ENCODE measurements around the gene PASD1. TPM values are rescaled to one million over a fixed set of nuclear protein-coding genes. Genes with fewer than 3 reads are reported as not detected.

PASD1 gene
- total RNA-seq, 1 experiment from 2014 or later: not detected

DNA sequence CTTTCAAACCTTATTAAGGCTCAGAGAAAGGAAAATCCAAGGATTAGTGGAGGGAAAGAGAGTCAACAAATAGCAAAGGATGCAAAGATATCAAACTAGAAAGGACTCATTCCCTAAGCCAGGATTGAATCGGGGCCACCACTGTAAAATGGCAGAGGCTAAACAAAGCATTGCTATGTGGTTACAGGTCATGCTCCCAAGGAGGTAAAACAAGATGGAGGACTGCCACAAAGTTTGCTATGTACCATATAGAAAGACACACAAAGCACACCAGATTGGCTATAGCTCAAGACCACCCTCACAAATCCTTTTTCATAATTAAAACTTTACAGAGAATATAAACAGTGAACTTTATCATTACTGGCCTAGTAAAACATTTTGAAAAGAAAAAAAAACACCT, 25.9 kb upstream of the PASD1 start:
- intact Hi-C loops (cut with micrococcal nuclease; ENCODE audit: unreplicated experiment) (no loop called here), in situ Hi-C loops (cut with HindIII; ENCODE audit: low pct_unique_long_range_greater_than_20kb, low sequenced_read_pairs) (no loop called here)
- TF ChIP-seq SIN3A (IDR thresholded peaks at IDR 0.05; ENCODE audit: borderline replicate concordance, insufficient read depth, low read depth, low read length) (no peak), TCF7L2 (IDR thresholded peaks at IDR 0.05; ENCODE audit: low read depth, low read length) (no peak), POLR2AphosphoS5 (IDR thresholded peaks at IDR 0.05; ENCODE audit: low read depth, low read length) (no peak)
- TF ChIP-seq, protein P1, sequence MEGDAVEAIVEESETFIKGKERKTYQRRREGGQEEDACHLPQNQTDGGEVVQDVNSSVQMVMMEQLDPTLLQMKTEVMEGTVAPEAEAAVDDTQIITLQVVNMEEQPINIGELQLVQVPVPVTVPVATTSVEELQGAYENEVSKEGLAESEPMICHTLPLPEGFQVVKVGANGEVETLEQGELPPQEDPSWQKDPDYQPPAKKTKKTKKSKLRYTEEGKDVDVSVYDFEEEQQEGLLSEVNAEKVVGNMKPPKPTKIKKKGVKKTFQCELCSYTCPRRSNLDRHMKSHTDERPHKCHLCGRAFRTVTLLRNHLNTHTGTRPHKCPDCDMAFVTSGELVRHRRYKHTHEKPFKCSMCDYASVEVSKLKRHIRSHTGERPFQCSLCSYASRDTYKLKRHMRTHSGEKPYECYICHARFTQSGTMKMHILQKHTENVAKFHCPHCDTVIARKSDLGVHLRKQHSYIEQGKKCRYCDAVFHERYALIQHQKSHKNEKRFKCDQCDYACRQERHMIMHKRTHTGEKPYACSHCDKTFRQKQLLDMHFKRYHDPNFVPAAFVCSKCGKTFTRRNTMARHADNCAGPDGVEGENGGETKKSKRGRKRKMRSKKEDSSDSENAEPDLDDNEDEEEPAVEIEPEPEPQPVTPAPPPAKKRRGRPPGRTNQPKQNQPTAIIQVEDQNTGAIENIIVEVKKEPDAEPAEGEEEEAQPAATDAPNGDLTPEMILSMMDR (IDR thresholded peaks at IDR 0.05): no peak
- TF ChIP-seq, protein P2, sequence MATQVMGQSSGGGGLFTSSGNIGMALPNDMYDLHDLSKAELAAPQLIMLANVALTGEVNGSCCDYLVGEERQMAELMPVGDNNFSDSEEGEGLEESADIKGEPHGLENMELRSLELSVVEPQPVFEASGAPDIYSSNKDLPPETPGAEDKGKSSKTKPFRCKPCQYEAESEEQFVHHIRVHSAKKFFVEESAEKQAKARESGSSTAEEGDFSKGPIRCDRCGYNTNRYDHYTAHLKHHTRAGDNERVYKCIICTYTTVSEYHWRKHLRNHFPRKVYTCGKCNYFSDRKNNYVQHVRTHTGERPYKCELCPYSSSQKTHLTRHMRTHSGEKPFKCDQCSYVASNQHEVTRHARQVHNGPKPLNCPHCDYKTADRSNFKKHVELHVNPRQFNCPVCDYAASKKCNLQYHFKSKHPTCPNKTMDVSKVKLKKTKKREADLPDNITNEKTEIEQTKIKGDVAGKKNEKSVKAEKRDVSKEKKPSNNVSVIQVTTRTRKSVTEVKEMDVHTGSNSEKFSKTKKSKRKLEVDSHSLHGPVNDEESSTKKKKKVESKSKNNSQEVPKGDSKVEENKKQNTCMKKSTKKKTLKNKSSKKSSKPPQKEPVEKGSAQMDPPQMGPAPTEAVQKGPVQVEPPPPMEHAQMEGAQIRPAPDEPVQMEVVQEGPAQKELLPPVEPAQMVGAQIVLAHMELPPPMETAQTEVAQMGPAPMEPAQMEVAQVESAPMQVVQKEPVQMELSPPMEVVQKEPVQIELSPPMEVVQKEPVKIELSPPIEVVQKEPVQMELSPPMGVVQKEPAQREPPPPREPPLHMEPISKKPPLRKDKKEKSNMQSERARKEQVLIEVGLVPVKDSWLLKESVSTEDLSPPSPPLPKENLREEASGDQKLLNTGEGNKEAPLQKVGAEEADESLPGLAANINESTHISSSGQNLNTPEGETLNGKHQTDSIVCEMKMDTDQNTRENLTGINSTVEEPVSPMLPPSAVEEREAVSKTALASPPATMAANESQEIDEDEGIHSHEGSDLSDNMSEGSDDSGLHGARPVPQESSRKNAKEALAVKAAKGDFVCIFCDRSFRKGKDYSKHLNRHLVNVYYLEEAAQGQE (IDR thresholded peaks at IDR 0.05; ENCODE audit: insufficient read depth in 1 of 2, low read depth in 2 of 2, low read length in 1 of 2): no peak
- DNase-seq (ENCODE audit: low read depth, low spot score): no peak
- BruUV-seq (replicated peaks): no TSS peak
- ChIA-PET POLR2A (no interaction called here), CTCF (no interaction called here)
- H3K36me3 ChIP-seq (ENCODE audit: control insufficient read depth, insufficient read depth, low read length): no peaks in the 10 kb centered on the region
- no peaks in the 10 kb centered on the region for H3K9me3 ChIP-seq (ENCODE audit: control insufficient read depth, insufficient read depth, low read depth, low read length)
- ATAC-seq: no peak
- no peaks in the 10 kb centered on the region for H3K27me3 ChIP-seq (ENCODE audit: control insufficient read depth, insufficient read depth, low read length)
- no peaks in the 10 kb centered on the region for H3K4me1 ChIP-seq (ENCODE audit: control insufficient read depth, insufficient read depth, low read length)
- H3K4me3 ChIP-seq (ENCODE audit: low read depth in 2 of 2, low read length in 2 of 2): no peak overlapping the region
- H3K27ac ChIP-seq (ENCODE audit: low read length): no peak overlapping the region

DNA sequence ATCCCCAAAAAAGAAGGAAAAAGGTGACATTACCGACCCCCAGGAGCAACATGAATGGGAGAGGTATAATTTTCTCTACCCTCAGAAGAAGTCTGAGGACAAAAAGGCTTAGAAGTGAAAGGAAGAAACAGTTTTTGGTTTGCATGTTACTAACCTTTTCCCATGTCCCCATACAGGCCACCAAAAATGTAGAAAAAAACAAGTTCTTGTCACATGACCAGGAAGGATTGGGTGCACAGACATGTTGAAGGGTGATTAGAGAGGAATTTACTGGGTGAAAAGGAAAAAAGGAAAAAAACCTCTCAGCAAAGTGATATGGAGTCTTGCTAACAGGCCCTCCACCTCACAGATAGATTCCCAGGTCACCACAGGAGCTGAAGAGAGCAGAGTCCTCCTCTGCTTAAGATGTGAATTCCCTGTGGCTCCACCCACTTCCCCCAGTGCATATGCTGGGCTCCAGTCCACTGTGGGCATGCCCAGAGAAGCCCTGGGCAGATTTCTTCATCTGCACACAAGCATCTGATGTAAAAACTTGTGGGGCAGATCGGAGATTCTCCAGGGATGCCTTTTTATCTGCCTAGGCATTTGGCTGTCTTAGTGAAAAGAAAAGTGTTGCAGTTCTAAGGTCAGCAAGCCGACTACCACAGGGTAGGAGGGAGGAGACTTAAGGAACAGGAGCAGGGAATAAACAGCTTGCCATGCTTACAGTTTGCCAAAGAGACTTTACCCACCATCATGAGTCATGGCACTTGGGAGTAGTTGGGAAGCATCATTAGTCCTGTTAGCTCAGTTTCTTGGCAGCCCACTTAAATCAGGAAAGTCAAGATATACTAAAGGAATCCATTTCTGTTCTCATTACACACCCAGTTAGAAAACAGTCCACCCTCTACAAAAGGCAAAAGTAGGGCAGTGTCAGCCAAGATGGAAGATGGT, 25.0 kb upstream of the PASD1 start:
- in situ Hi-C loops (cut with HindIII; ENCODE audit: low pct_unique_long_range_greater_than_20kb, low sequenced_read_pairs): no loop called here
- intact Hi-C loops (cut with micrococcal nuclease; ENCODE audit: unreplicated experiment): no loop called here
- Histone ChIP-seq H3K36me3 (ENCODE audit: control insufficient read depth, insufficient read depth, low read length) (no peaks in the 10 kb centered on the region), H3K4me1 (ENCODE audit: control insufficient read depth, insufficient read depth, low read length) (no peaks in the 10 kb centered on the region), H3K27ac (ENCODE audit: low read length) (no peak overlapping the region), H3K4me3 (ENCODE audit: low read depth in 2 of 2, low read length in 2 of 2) (no peak overlapping the region), H3K9me3 (ENCODE audit: control insufficient read depth, insufficient read depth, low read depth, low read length) (no peaks in the 10 kb centered on the region), H3K27me3 (ENCODE audit: control insufficient read depth, insufficient read depth, low read length) (no peaks in the 10 kb centered on the region)
- ATAC-seq (no peak), DNase-seq (ENCODE audit: low read depth, low spot score) (no peak)
- ChIA-PET CTCF (no interaction called here), POLR2A (no interaction called here)
- TF ChIP-seq SIN3A (IDR thresholded peaks at IDR 0.05; ENCODE audit: borderline replicate concordance, insufficient read depth, low read depth, low read length) (no peak), TCF7L2 (IDR thresholded peaks at IDR 0.05; ENCODE audit: low read depth, low read length) (no peak)
- TF ChIP-seq, protein P1 (IDR thresholded peaks at IDR 0.05): no peak
- no TSS peak for BruUV-seq (replicated peaks)

Data from Panc1 (cell line).